Measurements from ENCODE around the gene ZNF787. TPM values are rescaled to one million over a fixed set of nuclear protein-coding genes. Genes with fewer than 3 reads are reported as not detected.
A peak's percentile ranks its signal among the peaks of the same experiment; 100 is the strongest.

ZNF787 gene
- total RNA-seq, 1 experiment from 2014 or later = 132 TPM

DNA sequence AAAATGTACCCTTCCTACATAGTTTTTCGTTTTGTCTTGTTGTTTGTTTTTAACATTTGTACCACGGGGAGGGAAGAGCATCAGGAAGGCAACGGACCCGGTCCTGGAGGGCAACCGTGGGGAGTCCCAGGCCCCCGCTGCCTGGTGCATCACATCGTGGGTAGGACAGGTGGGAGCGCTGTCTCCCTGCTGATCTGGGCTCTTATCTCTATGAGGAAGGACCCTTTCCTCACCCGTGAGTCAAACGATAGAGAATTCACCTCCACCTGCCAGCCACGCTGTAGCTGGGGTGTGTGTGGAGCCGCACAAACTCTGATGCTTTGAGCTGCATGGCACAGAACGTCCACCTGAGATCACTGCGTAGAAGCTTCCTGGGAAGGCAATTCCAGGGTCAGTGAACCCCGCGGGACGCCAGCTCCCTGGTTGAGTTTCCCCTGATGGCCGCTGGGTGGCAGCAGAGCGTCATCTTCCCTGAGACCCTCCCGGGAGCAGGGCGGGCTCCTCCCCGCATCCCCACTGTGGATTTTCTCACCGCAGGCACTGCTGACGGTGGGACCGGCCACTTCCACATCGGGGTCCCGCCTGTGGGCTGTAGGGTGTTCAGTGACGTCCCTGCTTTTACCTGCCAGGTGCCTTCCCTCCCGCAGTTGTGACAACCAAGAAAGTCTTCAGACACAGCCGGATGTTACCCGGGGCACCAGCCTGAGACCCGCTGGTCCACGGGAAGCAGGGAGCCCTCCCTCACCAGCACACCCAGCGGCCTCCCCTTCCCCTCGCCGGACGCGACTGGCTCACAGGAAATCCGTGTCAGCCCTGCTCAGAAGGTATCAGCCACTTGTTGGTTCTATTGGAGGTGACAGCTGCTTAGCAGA, 54.7 kb downstream of the ZNF787 start:
- no TSS peak for BruUV-seq (replicated peaks)
- no peak overlapping the region for H3K27ac ChIP-seq (ENCODE audit: low read length)
- H3K4me3 ChIP-seq (ENCODE audit: low read depth in 2 of 2, low read length in 2 of 2) = peak overlapping the region; percentile 24 to 41
- no peaks in the 10 kb centered on the region for H3K36me3 ChIP-seq (ENCODE audit: control insufficient read depth, insufficient read depth, low read length)
- ChIA-PET CTCF (interaction anchor here (0.6 to 2.5 kb wide), 17 partner anchors 8 to 726 kb away, joined by 3 to 19 read pairs (median 4); no protein-coding TSS in a partner anchor), POLR2A (interaction anchor here (0.6 kb wide), 1 partner anchor 442 kb away, joined by 12 read pairs; the partner anchor contains the start of gene ZNF784)
- H3K27me3 ChIP-seq (ENCODE audit: control insufficient read depth, insufficient read depth, low read length) = peaks cover 9% of the 10 kb centered on the region
- intact Hi-C loops (cut with micrococcal nuclease; ENCODE audit: unreplicated experiment) = loop anchor here (5.0 kb wide), 1 partner anchor 266 kb away; no protein-coding TSS in a partner anchor
- in situ Hi-C loops (cut with HindIII; ENCODE audit: low pct_unique_long_range_greater_than_20kb, low sequenced_read_pairs) = no loop called here
- peak; percentile 41 for DNase-seq (ENCODE audit: low read depth, low spot score)
- H3K4me1 ChIP-seq (ENCODE audit: control insufficient read depth, insufficient read depth, low read length) = peaks cover 5% of the 10 kb centered on the region; the same call in 1 of the 2 replicates
- ATAC-seq = peak; percentile 88
- TF ChIP-seq TCF7L2 (IDR thresholded peaks at IDR 0.05; ENCODE audit: low read depth, low read length) = no peak
- no peak for TF ChIP-seq POLR2AphosphoS5 (IDR thresholded peaks at IDR 0.05; ENCODE audit: low read depth, low read length)
- TF ChIP-seq, protein P1, sequence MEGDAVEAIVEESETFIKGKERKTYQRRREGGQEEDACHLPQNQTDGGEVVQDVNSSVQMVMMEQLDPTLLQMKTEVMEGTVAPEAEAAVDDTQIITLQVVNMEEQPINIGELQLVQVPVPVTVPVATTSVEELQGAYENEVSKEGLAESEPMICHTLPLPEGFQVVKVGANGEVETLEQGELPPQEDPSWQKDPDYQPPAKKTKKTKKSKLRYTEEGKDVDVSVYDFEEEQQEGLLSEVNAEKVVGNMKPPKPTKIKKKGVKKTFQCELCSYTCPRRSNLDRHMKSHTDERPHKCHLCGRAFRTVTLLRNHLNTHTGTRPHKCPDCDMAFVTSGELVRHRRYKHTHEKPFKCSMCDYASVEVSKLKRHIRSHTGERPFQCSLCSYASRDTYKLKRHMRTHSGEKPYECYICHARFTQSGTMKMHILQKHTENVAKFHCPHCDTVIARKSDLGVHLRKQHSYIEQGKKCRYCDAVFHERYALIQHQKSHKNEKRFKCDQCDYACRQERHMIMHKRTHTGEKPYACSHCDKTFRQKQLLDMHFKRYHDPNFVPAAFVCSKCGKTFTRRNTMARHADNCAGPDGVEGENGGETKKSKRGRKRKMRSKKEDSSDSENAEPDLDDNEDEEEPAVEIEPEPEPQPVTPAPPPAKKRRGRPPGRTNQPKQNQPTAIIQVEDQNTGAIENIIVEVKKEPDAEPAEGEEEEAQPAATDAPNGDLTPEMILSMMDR (IDR thresholded peaks at IDR 0.05) = peak; percentile 99
- TF ChIP-seq, protein P2, sequence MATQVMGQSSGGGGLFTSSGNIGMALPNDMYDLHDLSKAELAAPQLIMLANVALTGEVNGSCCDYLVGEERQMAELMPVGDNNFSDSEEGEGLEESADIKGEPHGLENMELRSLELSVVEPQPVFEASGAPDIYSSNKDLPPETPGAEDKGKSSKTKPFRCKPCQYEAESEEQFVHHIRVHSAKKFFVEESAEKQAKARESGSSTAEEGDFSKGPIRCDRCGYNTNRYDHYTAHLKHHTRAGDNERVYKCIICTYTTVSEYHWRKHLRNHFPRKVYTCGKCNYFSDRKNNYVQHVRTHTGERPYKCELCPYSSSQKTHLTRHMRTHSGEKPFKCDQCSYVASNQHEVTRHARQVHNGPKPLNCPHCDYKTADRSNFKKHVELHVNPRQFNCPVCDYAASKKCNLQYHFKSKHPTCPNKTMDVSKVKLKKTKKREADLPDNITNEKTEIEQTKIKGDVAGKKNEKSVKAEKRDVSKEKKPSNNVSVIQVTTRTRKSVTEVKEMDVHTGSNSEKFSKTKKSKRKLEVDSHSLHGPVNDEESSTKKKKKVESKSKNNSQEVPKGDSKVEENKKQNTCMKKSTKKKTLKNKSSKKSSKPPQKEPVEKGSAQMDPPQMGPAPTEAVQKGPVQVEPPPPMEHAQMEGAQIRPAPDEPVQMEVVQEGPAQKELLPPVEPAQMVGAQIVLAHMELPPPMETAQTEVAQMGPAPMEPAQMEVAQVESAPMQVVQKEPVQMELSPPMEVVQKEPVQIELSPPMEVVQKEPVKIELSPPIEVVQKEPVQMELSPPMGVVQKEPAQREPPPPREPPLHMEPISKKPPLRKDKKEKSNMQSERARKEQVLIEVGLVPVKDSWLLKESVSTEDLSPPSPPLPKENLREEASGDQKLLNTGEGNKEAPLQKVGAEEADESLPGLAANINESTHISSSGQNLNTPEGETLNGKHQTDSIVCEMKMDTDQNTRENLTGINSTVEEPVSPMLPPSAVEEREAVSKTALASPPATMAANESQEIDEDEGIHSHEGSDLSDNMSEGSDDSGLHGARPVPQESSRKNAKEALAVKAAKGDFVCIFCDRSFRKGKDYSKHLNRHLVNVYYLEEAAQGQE (IDR thresholded peaks at IDR 0.05; ENCODE audit: insufficient read depth in 1 of 2, low read depth in 2 of 2, low read length in 1 of 2) = 0 out of 4 replicates have a peak, but pooled peaks of 1 of the 2 experiments have one; percentile 26
- TF ChIP-seq SIN3A (IDR thresholded peaks at IDR 0.05; ENCODE audit: borderline replicate concordance, insufficient read depth, low read depth, low read length) = no peak
- no peaks in the 10 kb centered on the region for H3K9me3 ChIP-seq (ENCODE audit: control insufficient read depth, insufficient read depth, low read depth, low read length)

DNA sequence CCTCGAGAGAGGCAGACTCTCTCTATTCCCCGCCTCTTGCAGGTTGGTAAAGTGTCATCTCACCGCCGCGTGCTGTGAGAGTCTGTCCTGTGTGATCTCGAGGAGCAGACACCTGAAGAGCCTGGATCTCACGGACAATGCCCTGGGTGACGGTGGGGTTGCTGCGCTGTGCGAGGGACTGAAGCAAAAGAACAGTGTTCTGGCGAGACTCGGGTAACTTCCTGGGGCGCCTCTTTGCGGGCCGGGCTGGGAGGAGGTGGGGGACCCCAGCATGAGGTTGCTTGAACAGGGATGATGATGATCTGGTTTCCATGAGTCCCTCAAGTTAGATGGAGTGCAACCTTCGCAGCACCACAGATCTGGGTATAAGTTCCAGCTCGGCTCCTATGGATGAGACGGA, 67.5 kb downstream of the ZNF787 start:
- Histone ChIP-seq H3K9me3 (ENCODE audit: control insufficient read depth, insufficient read depth, low read depth, low read length) (no peaks in the 10 kb centered on the region), H3K27ac (ENCODE audit: low read length) (no peak overlapping the region), H3K27me3 (ENCODE audit: control insufficient read depth, insufficient read depth, low read length) (peaks cover 11% of the 10 kb centered on the region), H3K36me3 (ENCODE audit: control insufficient read depth, insufficient read depth, low read length) (no peaks in the 10 kb centered on the region), H3K4me3 (ENCODE audit: low read depth in 2 of 2, low read length in 2 of 2) (no peak overlapping the region), H3K4me1 (ENCODE audit: control insufficient read depth, insufficient read depth, low read length) (no peaks in the 10 kb centered on the region)
- CTCF ChIA-PET = interaction anchor here (0.6 to 0.7 kb wide), 3 partner anchors 10 to 278 kb away, joined by 3 to 4 read pairs (median 3); no protein-coding TSS in a partner anchor
- no TSS peak for BruUV-seq (replicated peaks)
- DNase-seq (ENCODE audit: low read depth, low spot score) (no peak), ATAC-seq (no peak)
- intact Hi-C loops (cut with micrococcal nuclease; ENCODE audit: unreplicated experiment) (no loop called here), in situ Hi-C loops (cut with HindIII; ENCODE audit: low pct_unique_long_range_greater_than_20kb, low sequenced_read_pairs) (no loop called here)
- TF ChIP-seq SIN3A (IDR thresholded peaks at IDR 0.05; ENCODE audit: borderline replicate concordance, insufficient read depth, low read depth, low read length) = no peak
- TF ChIP-seq, protein P1 (IDR thresholded peaks at IDR 0.05) = no peak
- TF ChIP-seq TCF7L2 (IDR thresholded peaks at IDR 0.05; ENCODE audit: low read depth, low read length) = no peak
- TF ChIP-seq, protein P2 (IDR thresholded peaks at IDR 0.05; ENCODE audit: insufficient read depth in 1 of 2, low read depth in 2 of 2, low read length in 1 of 2) = no peak
- no peak for TF ChIP-seq POLR2AphosphoS5 (IDR thresholded peaks at IDR 0.05; ENCODE audit: low read depth, low read length)
- POLR2A ChIA-PET = no interaction called here

Data from Panc1 (cell line).